Astrocyte (in vitro differentiated cells and primary cell): ENCODE measurements around the gene GPHN.

Source experiments
- CTCF ChIP-seq: IDR thresholded peaks from 2 replicates; pipeline ENCODE4 v1.5.1; 2011; ENCODE audit warnings: low read depth, mild to moderate bottlenecking, inconsistent platforms, low read length, moderate library complexity; ENCODE audit not compliant: insufficient read depth
- EZH2 ChIP-seq: IDR thresholded peaks from 2 replicates; pipeline ENCODE4 v1.6.1; 2012; ENCODE audit warnings: mild to moderate bottlenecking, low read length, inconsistent platforms; ENCODE audit not compliant: insufficient read depth

DNA sequence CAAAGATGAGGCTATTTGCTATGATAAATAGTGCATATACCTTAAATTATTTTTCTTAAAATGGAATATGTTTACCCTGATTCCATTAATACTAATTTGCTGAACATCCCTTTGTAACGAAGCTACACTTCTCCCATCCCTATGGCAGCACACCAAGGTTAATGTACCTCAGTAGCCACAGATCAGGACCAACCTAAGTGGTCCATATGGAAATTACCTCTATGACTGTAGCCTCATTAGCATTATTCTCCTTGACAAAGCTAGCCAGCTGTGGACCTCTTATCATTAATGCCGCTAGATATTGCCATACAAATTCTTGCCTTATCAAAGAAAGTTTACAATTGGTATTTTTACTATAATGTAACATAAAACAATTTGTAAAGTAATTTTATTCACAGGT lies 604.4 kb downstream of the GPHN start:
- no peak for TF ChIP-seq CTCF
- TF ChIP-seq EZH2, result no peak
